Ovary (tissue), 3 donors: ENCODE results near the gene DLAT.

Experiments
- CTCF ChIP-seq, 3 donors: fragments of 450-650 bp in 2 of 3; fragments of 200-600 bp in 1 of 3; IDR thresholded peaks; one replicate each; pipeline versions ENCODE4 v1.5.1 to v1.8.0; 2016 to 2022; ENCODE audit warnings: antibody characterized with exemption in 3 of 3, mild to moderate bottlenecking in 1 of 3
- EP300 ChIP-seq: sonication (generic); formaldehyde crosslinking; IDR thresholded peaks from one replicate; pipeline ENCODE4 v1.6.1; 2017; ENCODE audit warnings: antibody characterized with exemption
- POLR2A ChIP-seq: fragments of 450-650 bp; IDR thresholded peaks from one replicate; pipeline ENCODE4 v1.6.1; 2017; ENCODE audit warnings: antibody characterized with exemption, mild to moderate bottlenecking, moderate library complexity
- donor health status: DM: no; HTN: no; CAD: no.

GRCh38 chr11:112013497-112014164 lies 11.6 kb upstream of the DLAT start:
- TF ChIP-seq CTCF (IDR thresholded peaks at IDR 0.05) (no peak), POLR2A (no peak), EP300 (no peak)
